Ovary (tissue), 9 donors: ENCODE measurements around the gene PCNT. TPM values are rescaled to one million over a fixed set of nuclear protein-coding genes. Genes with fewer than 3 reads are reported as not detected.

Experiments used
- DNase-seq, 5 donors: peaks; one replicate each; pipeline ENCODE4 v3.0.0-alpha.2; 2019 to 2020
- H3K27ac ChIP-seq, 2 donors: fragments of 200-600 bp; one replicate each; pipeline versions ENCODE4 v1.5.1 to v1.8.0; 2019 to 2022
- H3K27me3 ChIP-seq: fragments of 200-600 bp; one replicate; pipeline ENCODE4 v1.8.0; 2022
- H3K36me3 ChIP-seq: fragments of 200-600 bp; sonication (generic); one replicate; pipeline ENCODE4 v1.5.1; 2019
- H3K4me1 ChIP-seq: one replicate; pipeline ENCODE4 v1.8.1; 2013; ENCODE audit warnings: mild to moderate bottlenecking, moderate library complexity; ENCODE audit not compliant: insufficient read depth
- H3K4me3 ChIP-seq: fragments of 200-600 bp; sonication (generic); one replicate; pipeline ENCODE4 v1.5.1; 2017
- H3K9me3 ChIP-seq, 2 donors: fragments of 200-600 bp in 1 of 2; sonication (generic) in 1 of 2; one replicate each; pipeline versions ENCODE4 v1.5.1 to v1.8.1; 2013 to 2019; ENCODE audit warnings: mild to moderate bottlenecking in 1 of 2, moderate library complexity in 1 of 2
- CTCF ChIP-seq, 3 donors: fragments of 450-650 bp in 2 of 3; fragments of 200-600 bp in 1 of 3; IDR thresholded peaks; one replicate each; pipeline versions ENCODE4 v1.5.1 to v1.8.0; 2016 to 2022; ENCODE audit warnings: antibody characterized with exemption in 3 of 3, mild to moderate bottlenecking in 1 of 3
- EP300 ChIP-seq: sonication (generic); formaldehyde crosslinking; IDR thresholded peaks from one replicate; pipeline ENCODE4 v1.6.1; 2017; ENCODE audit warnings: antibody characterized with exemption
- POLR2A ChIP-seq: fragments of 450-650 bp; IDR thresholded peaks from one replicate; pipeline ENCODE4 v1.6.1; 2017; ENCODE audit warnings: antibody characterized with exemption, mild to moderate bottlenecking, moderate library complexity
- WGBS, 3 donors: extraction: QIAGEN DNeasy Blood & Tissue Kit in 1 of 3; methylation state at CpG; one replicate each; pipeline versions ENCODE4 v1.1.5 to v1.1.7; 2013 to 2017; 5-methylcytosine and 5-hydroxymethylcytosine counted together
- intact Hi-C, 4 donors: fragments of 100-400 bp; cut with DNase I; formaldehyde crosslinking; loops; one replicate each; pipeline versions ENCODE4 v1.11.0 to v1.15.1; 2022 to 2023
- polyA plus RNA-seq, 2 donors: library from polyadenylated mRNA; stranded (reverse); fragments of 200-250 nt in 1 of 2; fragments of 350-450 nt in 1 of 2; fragmentation: Illumina TruSeq in 1 of 2; extraction: RNeasy Lipid Tissue Mini Kit (QIAGEN cat#74804) in 1 of 2; gene quantifications; one replicate each; pipeline ENCODE4 v1.2.3, GENCODE V29; 2013 to 2014
- total RNA-seq, 7 donors: library from RNA; depleted of rRNA in 2 of 7; stranded (reverse); fragments of >200 nt in 2 of 7; fragmentation: NEBNext Ultra II Directional in 3 of 7; extraction: Animal tissue kit (Norgen Biotek cat#: 25700) in 3 of 7; gene quantifications; one replicate each; pipeline versions ENCODE4 v1.1.0 to v1.2.4, GENCODE V29; 2016 to 2023
- donor health status: DM: no; HTN: no; CAD: no; lungs with moderate emphysema.
- donor health status: DM: no; HTN: no; CAD: no.
- donor health status: Bipolar disorder and iron deficiency.
- donor health status: DM: yes; HTN: yes; CAD: no.
- donor health status: DM: no; HTN: no; CAD: no.
- donor health status: DM: yes; HTN: yes; CAD: no.

The PCNT gene
- total and polyA plus RNA-seq, 9 donors: 11.1 to 28.2 (median 18.6) TPM

GRCh38 chr21:46425571-46425970 lies 101.6 kb downstream of the PCNT start:
- Histone ChIP-seq H3K36me3 (no peaks in the 10 kb centered on the region), H3K9me3 (no peaks in the 10 kb centered on the region), H3K27ac (no peak overlapping the region), H3K4me3 (no peak overlapping the region), H3K27me3 (no peaks in the 10 kb centered on the region), H3K4me1 (no peaks in the 10 kb centered on the region)
- intact Hi-C loops: no loop called here
- 89 to 91% (median 91%) methylated on average over 23 of the region's 23 CpGs for WGBS, 3 donors
- no peak for DNase-seq
- TF ChIP-seq EP300 (no peak), CTCF (IDR thresholded peaks at IDR 0.05) (no peak), POLR2A (no peak)

- no peaks in the 10 kb centered on the region for H3K27me3 ChIP-seq
- H3K4me1 ChIP-seq: no peaks in the 10 kb centered on the region
- no peak overlapping the region for H3K4me3 ChIP-seq
- WGBS, 3 donors: 87 to 89% (median 89%) methylated on average over 17 to 22 of the region's 22 CpGs
- no peaks in the 10 kb centered on the region for H3K9me3 ChIP-seq
- intact Hi-C loops: no loop called here
- no peaks in the 10 kb centered on the region for H3K36me3 ChIP-seq
- no peak for DNase-seq
- TF ChIP-seq EP300 (no peak), POLR2A (no peak), CTCF (IDR thresholded peaks at IDR 0.05) (no peak)
- H3K27ac ChIP-seq: no peak overlapping the region
Measured at GRCh38 chr21:46426313-46427046, 102.5 kb downstream of the PCNT start.

GRCh38 chr21:46427516-46427915 lies 103.6 kb downstream of the PCNT start:
- DNase-seq: no peak
- no peaks in the 10 kb centered on the region for H3K27me3 ChIP-seq
- H3K9me3 ChIP-seq: no peaks in the 10 kb centered on the region
- no peak overlapping the region for H3K4me3 ChIP-seq
- no peaks in the 10 kb centered on the region for H3K4me1 ChIP-seq
- no peaks in the 10 kb centered on the region for H3K36me3 ChIP-seq
- no peak overlapping the region for H3K27ac ChIP-seq
- intact Hi-C loops: no loop called here
- WGBS, 3 donors: 92 to 93% (median 93%) methylated on average over 14 of the region's 14 CpGs
- TF ChIP-seq EP300: no peak
- no peak for TF ChIP-seq CTCF (IDR thresholded peaks at IDR 0.05)
- no peak for TF ChIP-seq POLR2A

- Histone ChIP-seq H3K4me1 (no peaks in the 10 kb centered on the region), H3K4me3 (no peak overlapping the region), H3K36me3 (no peaks in the 10 kb centered on the region), H3K9me3 (no peaks in the 10 kb centered on the region), H3K27me3 (no peaks in the 10 kb centered on the region), H3K27ac (no peak overlapping the region)
- no peak for TF ChIP-seq EP300
- no peak for TF ChIP-seq POLR2A
- TF ChIP-seq CTCF (IDR thresholded peaks at IDR 0.05): no peak
- no peak for DNase-seq
- intact Hi-C loops: no loop called here
- WGBS, 3 donors: 92 to 97% (median 96%) methylated on average over 22 to 23 of the region's 23 CpGs
Measured at GRCh38 chr21:46428286-46428685, 104.3 kb downstream of the PCNT start.
